Thyroid gland (tissue), 4 donors: ENCODE data around the gene GZMH. TPM values are rescaled to one million over a fixed set of nuclear protein-coding genes. Genes with fewer than 3 reads are reported as not detected.

Experiments used
- DNase-seq, 2 donors: peaks; one replicate each; pipeline ENCODE4 v3.0.0-alpha.2; 2019
- H3K27ac ChIP-seq, 3 donors: fragments of 200-600 bp; sonication (generic); 1 replicate in 2 of 3; 2 replicates in 1 of 3; pipeline ENCODE4 v1.5.1; 2016 to 2019; ENCODE audit warnings: mild to moderate bottlenecking in 1 of 3, moderate library complexity in 1 of 3
- H3K27me3 ChIP-seq: fragments of 200-600 bp; sonication (generic); one replicate; pipeline ENCODE4 v1.5.1; 2019
- H3K36me3 ChIP-seq, 2 donors: fragments of 200-600 bp; sonication (generic); one replicate each; pipeline ENCODE4 v1.5.1; 2016 to 2019
- H3K4me1 ChIP-seq, 2 donors: fragments of 200-600 bp; sonication (generic); one replicate each; pipeline ENCODE4 v1.5.1; 2017 to 2019
- H3K4me3 ChIP-seq, 3 donors: fragments of 200-600 bp; sonication (generic); replicated peaks in 1 of 3; 1 replicate in 2 of 3; 2 replicates in 1 of 3; pipeline ENCODE4 v1.5.1; 2016; ENCODE audit warnings: mild to moderate bottlenecking in 1 of 3
- H3K9me3 ChIP-seq: fragments of 200-600 bp; sonication (generic); one replicate; pipeline ENCODE4 v1.5.1; 2017
- CTCF ChIP-seq, 6 experiments: fragments of 200-600 bp in 3 of 6; fragments of 450-650 bp in 3 of 6; sonication (generic) in 3 of 6; IDR thresholded peaks; one replicate each; pipeline ENCODE4 v1.5.1; 2016 to 2019; ENCODE audit warnings: antibody characterized with exemption in 6 of 6, mild to moderate bottlenecking in 2 of 6, inconsistent platforms in 1 of 6, moderate library complexity in 1 of 6
- POLR2A ChIP-seq, 2 donors: fragments of 450-650 bp; IDR thresholded peaks; one replicate each; pipeline ENCODE4 v1.6.1; 2017; ENCODE audit warnings: antibody characterized with exemption in 2 of 2, mild to moderate bottlenecking in 2 of 2, moderate library complexity in 1 of 2
- WGBS, 2 donors: methylation state at CpG; one replicate each; pipeline ENCODE4 v1.1.5; 2017; 5-methylcytosine and 5-hydroxymethylcytosine counted together
- intact Hi-C: fragments of 100-400 bp; cut with DNase I; formaldehyde crosslinking; loops from one replicate; pipeline ENCODE4 v1.15.1; 2023
- total RNA-seq, 4 donors: library from RNA; depleted of rRNA; stranded (reverse); fragments of >200 nt; gene quantifications; one replicate each; pipeline ENCODE4 v1.2.3, GENCODE V29; 2016

The GZMH gene
- total RNA-seq, 4 donors from 2014 or later = 0.81 to 1.2 TPM; not detected in 2

GRCh38 chr14:24633353-24633752 lies 23.9 kb upstream of the GZMH start:
- DNase-seq = no peak
- intact Hi-C loops = no loop called here
- no peak overlapping the region for H3K4me3 ChIP-seq
- H3K27ac ChIP-seq = no peak overlapping the region
- H3K27me3 ChIP-seq = no peaks in the 10 kb centered on the region
- H3K9me3 ChIP-seq = no peaks in the 10 kb centered on the region
- TF ChIP-seq CTCF (IDR thresholded peaks at IDR 0.05) (no peak), POLR2A (IDR thresholded peaks at IDR 0.05) (no peak)
- 83 to 95% methylated on average over 1 of the region's 1 CpG for WGBS, 2 donors
- H3K36me3 ChIP-seq = no peaks in the 10 kb centered on the region
- peaks cover 7 to 14% of the 10 kb centered on the region in 2 donors for H3K4me1 ChIP-seq

GRCh38 chr14:24632761-24633160 lies 23.3 kb upstream of the GZMH start:
- H3K27ac ChIP-seq = no peak overlapping the region
- DNase-seq = no peak

DNA sequence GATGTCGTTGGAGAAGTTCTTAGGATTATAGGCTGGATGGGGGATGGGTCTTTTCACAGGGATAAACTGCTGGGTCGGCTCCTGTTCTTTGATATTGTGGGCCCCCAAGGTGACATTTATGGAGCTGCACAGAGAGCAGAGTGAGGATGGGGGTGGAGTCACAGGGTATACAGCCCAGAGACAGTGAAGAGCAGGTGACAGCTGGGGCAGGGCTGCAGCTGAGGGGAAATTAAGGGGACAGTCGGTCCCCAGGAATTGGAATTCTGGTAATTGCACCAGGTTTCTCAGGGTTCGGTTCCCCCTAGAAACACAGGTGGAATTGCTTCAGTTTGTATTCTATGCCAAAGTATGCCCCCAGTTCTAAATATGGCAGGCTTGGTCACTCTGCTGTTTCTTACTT lies 22.9 kb upstream of the GZMH start:
- Histone ChIP-seq H3K36me3 (no peaks in the 10 kb centered on the region), H3K27me3 (no peaks in the 10 kb centered on the region), H3K9me3 (no peaks in the 10 kb centered on the region), H3K4me3 (no peak overlapping the region), H3K27ac (no peak overlapping the region), H3K4me1 (peaks cover 7 to 14% of the 10 kb centered on the region in 2 donors)
- 85 to 86% methylated on average over 4 of the region's 4 CpGs for WGBS, 2 donors
- no peak for DNase-seq
- no peak for TF ChIP-seq CTCF (IDR thresholded peaks at IDR 0.05)
- TF ChIP-seq POLR2A (IDR thresholded peaks at IDR 0.05) = no peak
- intact Hi-C loops = no loop called here

More at GRCh38 chr14:24632761-24633160, 23.3 kb upstream of the GZMH start:
- Histone ChIP-seq H3K36me3 (no peaks in the 10 kb centered on the region), H3K27me3 (no peaks in the 10 kb centered on the region), H3K9me3 (no peaks in the 10 kb centered on the region), H3K4me3 (no peak overlapping the region), H3K4me1 (peaks cover 7 to 14% of the 10 kb centered on the region in 2 donors)
- intact Hi-C loops = no loop called here
- WGBS, 2 donors = 69 to 70% methylated on average over 6 of the region's 6 CpGs
- TF ChIP-seq POLR2A (IDR thresholded peaks at IDR 0.05) = no peak

GRCh38 chr14:24631749-24632335 lies 22.4 kb upstream of the GZMH start:
- H3K27ac ChIP-seq = no peak overlapping the region
- H3K9me3 ChIP-seq = no peaks in the 10 kb centered on the region
- TF ChIP-seq POLR2A (IDR thresholded peaks at IDR 0.05) (no peak), CTCF (IDR thresholded peaks at IDR 0.05) (no peak)
- H3K36me3 ChIP-seq = no peaks in the 10 kb centered on the region
- DNase-seq = no peak
- intact Hi-C loops = no loop called here
- H3K27me3 ChIP-seq = no peaks in the 10 kb centered on the region
- WGBS, 2 donors = 94 to 97% methylated on average over 11 of the region's 11 CpGs
- H3K4me3 ChIP-seq = no peak overlapping the region
- peaks cover 7 to 14% of the 10 kb centered on the region in 2 donors for H3K4me1 ChIP-seq

DNA sequence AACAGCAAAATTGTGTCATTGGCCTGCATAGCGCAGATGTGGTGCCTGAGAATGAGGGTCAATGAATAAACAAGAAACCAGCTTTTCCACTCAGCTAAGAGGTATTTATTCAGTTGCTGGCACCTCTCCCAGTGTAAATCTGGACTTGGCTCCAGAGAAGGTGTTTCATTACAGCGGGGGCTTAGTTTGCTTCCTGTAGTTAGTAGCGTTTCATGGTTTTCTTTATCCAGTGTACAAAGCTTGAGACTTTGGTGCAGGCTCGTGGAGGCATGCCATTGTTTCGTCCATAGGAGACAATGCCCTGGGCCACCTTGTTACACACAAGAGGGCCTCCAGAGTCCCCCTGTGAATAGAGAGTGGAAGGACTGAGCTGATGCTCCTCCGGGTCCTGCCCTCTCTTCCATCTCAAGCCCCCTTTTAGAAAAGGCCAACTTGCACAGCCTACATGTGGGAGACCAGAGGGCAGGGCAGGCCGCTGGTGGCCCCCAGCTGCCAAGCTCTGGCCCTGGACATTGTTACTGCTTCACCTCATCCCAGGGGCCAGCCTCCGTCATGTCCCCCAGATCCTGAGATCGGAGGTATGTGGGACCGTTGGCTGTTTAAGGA lies 21.5 kb upstream of the GZMH start:
- TF ChIP-seq POLR2A (IDR thresholded peaks at IDR 0.05) (no peak), CTCF (IDR thresholded peaks at IDR 0.05) (no peak)
- H3K9me3 ChIP-seq = no peaks in the 10 kb centered on the region
- H3K4me1 ChIP-seq = peaks cover 7 to 14% of the 10 kb centered on the region in 2 donors
- H3K27me3 ChIP-seq = no peaks in the 10 kb centered on the region
- intact Hi-C loops = no loop called here
- H3K4me3 ChIP-seq = no peak overlapping the region
- H3K36me3 ChIP-seq = no peaks in the 10 kb centered on the region
- WGBS, 2 donors = 45 to 64% methylated on average over 7 to 8 of the region's 10 CpGs
- peak; percentile 70 to 73 for DNase-seq
- peak overlapping the region in 2 of 3 donors; percentile 67 to 85 for H3K27ac ChIP-seq
